Testis (tissue), 3 donors: ENCODE data around the gene IFIT1B. TPM values are rescaled to one million over a fixed set of nuclear protein-coding genes. Genes with fewer than 3 reads are reported as not detected.

Experiments used
- DNase-seq: peaks from one replicate; pipeline ENCODE4 v3.0.0-alpha.2; 2019
- H3K27ac ChIP-seq, 2 donors: fragments of 200-600 bp; sonication (generic); one replicate each; pipeline ENCODE4 v1.5.1; 2019
- H3K27me3 ChIP-seq: fragments of 200-600 bp; sonication (generic); one replicate; pipeline ENCODE4 v1.5.1; 2019
- H3K36me3 ChIP-seq: fragments of 200-600 bp; sonication (generic); one replicate; pipeline ENCODE4 v1.5.1; 2017; ENCODE audit warnings: low read depth; ENCODE audit errors: missing control alignments
- H3K4me1 ChIP-seq: fragments of 200-600 bp; sonication (generic); one replicate; pipeline ENCODE4 v1.5.1; 2019
- H3K4me3 ChIP-seq, 2 donors: fragments of 200-600 bp; sonication (generic); one replicate each; pipeline ENCODE4 v1.5.1; 2017 to 2019
- H3K9me3 ChIP-seq: fragments of 200-600 bp; sonication (generic); one replicate; pipeline ENCODE4 v1.5.1; 2017
- CTCF ChIP-seq, 3 experiments: fragments of 450-650 bp in 2 of 3; fragments of 200-600 bp in 1 of 3; sonication (generic) in 1 of 3; IDR thresholded peaks; one replicate each; pipeline ENCODE4 v1.5.1; 2016 to 2019; ENCODE audit warnings: antibody characterized with exemption in 3 of 3, mild to moderate bottlenecking in 2 of 3, moderate library complexity in 1 of 3
- POLR2A ChIP-seq: fragments of 450-650 bp; IDR thresholded peaks from one replicate; pipeline ENCODE4 v1.6.1; 2017; ENCODE audit warnings: antibody characterized with exemption, mild to moderate bottlenecking, moderate library complexity
- WGBS, 2 donors: methylation state at CpG; one replicate each; pipeline ENCODE4 v1.1.5; 2018; 5-methylcytosine and 5-hydroxymethylcytosine counted together
- intact Hi-C: fragments of 100-400 bp; cut with DNase I; formaldehyde crosslinking; loops from one replicate; pipeline ENCODE4 v1.15.1; 2023; ENCODE audit warnings: low total_unique reads
- polyA plus RNA-seq: library from polyadenylated mRNA; stranded (reverse); fragments of 350-450 nt; fragmentation: Illumina TruSeq; extraction: RNeasy Lipid Tissue Mini Kit (QIAGEN cat#74804); gene quantifications from one replicate; pipeline ENCODE4 v1.2.3, GENCODE V29; 2014; ENCODE audit warnings: low read depth, low replicate concordance; ENCODE audit not compliant: insufficient read depth
- total RNA-seq, 2 donors: library from RNA; depleted of rRNA; stranded (reverse); fragments of >200 nt; gene quantifications; one replicate each; pipeline ENCODE4 v1.2.3, GENCODE V29; 2016

The IFIT1B gene
- total and polyA plus RNA-seq, 3 donors from 2014 or later = not detected

DNA sequence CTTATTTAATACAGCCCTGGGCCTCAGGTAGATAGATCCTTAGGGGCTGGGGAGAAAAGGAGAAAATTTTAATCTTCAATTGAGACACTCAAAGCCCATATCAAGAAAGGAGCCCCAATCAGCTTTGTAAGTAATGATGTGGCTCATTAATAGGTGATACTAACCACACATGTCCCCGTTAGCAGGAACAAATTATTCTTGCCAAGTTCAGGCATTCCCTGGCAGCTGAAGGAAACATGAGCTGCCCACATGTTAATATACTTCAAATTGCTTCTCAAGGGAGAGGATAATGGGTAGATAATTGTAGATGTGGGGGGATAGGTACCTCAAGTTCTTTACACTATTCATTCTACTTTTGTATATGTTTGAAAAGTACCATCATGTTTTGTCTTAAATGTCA is 51.0 kb downstream of the IFIT1B start:
- Histone ChIP-seq H3K9me3 (no peaks in the 10 kb centered on the region), H3K4me1 (no peaks in the 10 kb centered on the region), H3K4me3 (no peak overlapping the region), H3K27ac (no peak overlapping the region), H3K36me3 (no peaks in the 10 kb centered on the region), H3K27me3 (no peaks in the 10 kb centered on the region)
- 13 to 31% methylated on average over 1 of the region's 1 CpG for WGBS, 2 donors
- intact Hi-C loops = loop anchor here (10.0 kb wide), 1 partner anchor 126 kb away; no protein-coding TSS in a partner anchor
- no peak for DNase-seq
- no peak for TF ChIP-seq CTCF (IDR thresholded peaks at IDR 0.05)
- TF ChIP-seq POLR2A = no peak

DNA sequence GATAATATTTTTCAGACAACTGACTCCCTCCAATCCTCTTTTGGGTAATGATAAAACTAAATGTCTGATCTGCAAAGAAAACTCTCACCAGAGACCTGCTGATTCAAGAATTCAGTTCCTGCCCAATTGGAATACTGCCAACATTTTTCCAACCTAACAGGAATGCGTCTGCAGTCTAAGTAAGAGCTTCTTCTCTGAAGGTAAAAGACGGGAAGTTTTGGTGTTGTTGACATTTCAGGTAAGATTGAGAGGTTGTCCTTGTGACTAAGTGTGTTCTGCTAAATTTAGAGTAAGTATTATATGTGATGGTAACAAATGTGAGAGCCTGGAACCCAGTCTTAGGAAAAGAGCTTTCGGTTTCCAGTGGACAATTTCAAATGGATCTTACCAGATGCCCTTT is 54.1 kb downstream of the IFIT1B start:
- no peaks in the 10 kb centered on the region for H3K4me1 ChIP-seq
- no peaks in the 10 kb centered on the region for H3K27me3 ChIP-seq
- H3K27ac ChIP-seq = no peak overlapping the region
- no peak overlapping the region for H3K4me3 ChIP-seq
- H3K36me3 ChIP-seq = no peaks in the 10 kb centered on the region
- intact Hi-C loops = no loop called here
- TF ChIP-seq CTCF (IDR thresholded peaks at IDR 0.05) (no peak), POLR2A (no peak)
- H3K9me3 ChIP-seq = no peaks in the 10 kb centered on the region
- 48 to 51% methylated on average over 3 of the region's 3 CpGs for WGBS, 2 donors
- DNase-seq = no peak

Other genes starting within 250 kb of the IFIT1B start
- gene CH25H, start 170.7 kb upstream of the IFIT1B start, total RNA-seq = under 1 TPM in 1 of 2 donors, not detected in 1; 0.25 TPM
- 0.25 TPM for gene CH25H, start 170.7 kb upstream of the IFIT1B start, polyA plus RNA-seq
- gene LIPA, start 126.3 kb upstream of the IFIT1B start, total RNA-seq = 10 to 100 TPM; 13.3 to 13.9 TPM
- 32.3 TPM for gene LIPA, start 126.3 kb upstream of the IFIT1B start, polyA plus RNA-seq
- 1 to 10 TPM; 1.3 to 1.6 TPM for gene IFIT2, start 76.0 kb upstream of the IFIT1B start, total RNA-seq
- 4.3 TPM for gene IFIT2, start 76.0 kb upstream of the IFIT1B start, polyA plus RNA-seq
- 1 to 10 TPM; 5.4 to 6.9 TPM for gene IFIT3, start 50.1 kb upstream of the IFIT1B start, total RNA-seq
- 10.6 TPM for gene IFIT3, start 50.1 kb upstream of the IFIT1B start, polyA plus RNA-seq
- 10 to 100 TPM; 13.1 to 15.3 TPM for gene IFIT1, start 14.6 kb downstream of the IFIT1B start, total RNA-seq
- gene IFIT1, start 14.6 kb downstream of the IFIT1B start, polyA plus RNA-seq = 14.8 TPM
- 1 to 10 TPM; 8.2 to 9.2 TPM for gene IFIT5, start 36.5 kb downstream of the IFIT1B start, total RNA-seq
- 6.9 TPM for gene IFIT5, start 36.5 kb downstream of the IFIT1B start, polyA plus RNA-seq
- 1 to 10 TPM; 1.9 to 6.0 TPM for gene SLC16A12, start 157.5 kb downstream of the IFIT1B start, total RNA-seq
- 2.8 TPM for gene SLC16A12, start 157.5 kb downstream of the IFIT1B start, polyA plus RNA-seq